A549 treated with dexamethasone at 1 μM for 4 hours (cell line): ENCODE data around the gene PCF11. TPM values are rescaled to one million over a fixed set of nuclear protein-coding genes. Genes with fewer than 3 reads are reported as not detected.

Source experiments
- total RNA-seq: library from RNA; stranded (reverse); fragments of 200-300 nt; extraction: Qiagen RNA extraction; gene quantifications from 5 replicates; pipeline ENCODE4 v1.2.3, GENCODE V29; 2022

The PCF11 gene
- 25.1 to 27.9 TPM (median 26.3 TPM) in 5 replicates for total RNA-seq

GRCh38 chr11:83156996-83157593 is at the start of gene PCF11:
PCF11 (plus strand) TSS chr11:83157131; CDS start chr11:83157440, 309 bp downstream.

GRCh38 chr11:83193315-83194280 is 36.7 kb downstream of the PCF11 start, which contains the start of gene ANKRD42:
ANKRD42 (plus strand) TSS chr11:83193712; CDS start chr11:83194671, 959 bp downstream.

Other genes starting within 250 kb of the PCF11 start
- 5.9 to 7.9 TPM (median 6.2 TPM) in 5 replicates for gene RAB30, start 85.2 kb upstream of the PCF11 start, total RNA-seq
- gene ANKRD42, start 36.6 kb downstream of the PCF11 start, total RNA-seq = 6.3 to 10.1 TPM (median 9.6 TPM) in 5 replicates
- gene CCDC90B, start 129.2 kb downstream of the PCF11 start, total RNA-seq = 62.3 to 66.5 TPM (median 62.6 TPM) in 5 replicates